Neural progenitor cell (in vitro differentiated cells): ENCODE results near the gene GGT7.
"Not testable (repeated sequence)": the region's sequence is repeated elsewhere in the genome, so short reads cannot be mapped to it uniquely, and the experiment has no call there.

ENCODE experiments used
- EZH2 ChIP-seq: fragments of 200-600 bp; sonication (generic); IDR thresholded peaks from 2 replicates; pipeline ENCODE4 v1.6.1; 2017; ENCODE audit warnings: antibody characterized with exemption, mild to moderate bottlenecking, moderate library complexity
- TF ChIP-seq, protein P1 (sequence below): fragments of 200-600 bp; sonication (generic); IDR thresholded peaks from 2 replicates; pipeline ENCODE4 v1.5.1; 2017; ENCODE audit warnings: antibody characterized with exemption, mild to moderate bottlenecking

DNA sequence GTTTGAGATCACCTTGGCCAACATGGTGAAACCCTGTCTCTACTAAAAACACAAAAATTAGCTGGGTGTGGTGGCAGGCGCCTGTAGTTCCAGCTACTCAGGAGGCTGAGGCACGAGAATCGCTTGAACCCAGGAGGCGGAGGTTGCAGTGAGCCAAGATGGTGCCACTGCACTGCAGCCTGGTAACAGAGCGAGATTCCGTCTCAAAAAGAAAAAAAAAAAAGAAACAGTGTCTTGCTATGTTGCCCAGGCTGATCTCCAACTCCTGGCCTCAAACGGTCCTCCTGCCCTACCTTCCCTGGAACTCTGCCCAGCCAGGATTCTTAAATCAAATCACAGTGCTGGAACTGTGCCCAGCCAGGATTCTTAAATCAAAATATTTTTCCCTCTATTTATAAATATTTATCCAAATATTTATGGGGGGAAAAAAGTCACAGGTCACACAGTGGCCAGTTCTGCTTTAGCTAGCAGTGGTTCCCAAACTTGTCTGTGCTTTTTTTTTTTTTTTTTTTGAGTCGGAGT lies 64.7 kb downstream of the GGT7 start:
- TF ChIP-seq, protein P1, sequence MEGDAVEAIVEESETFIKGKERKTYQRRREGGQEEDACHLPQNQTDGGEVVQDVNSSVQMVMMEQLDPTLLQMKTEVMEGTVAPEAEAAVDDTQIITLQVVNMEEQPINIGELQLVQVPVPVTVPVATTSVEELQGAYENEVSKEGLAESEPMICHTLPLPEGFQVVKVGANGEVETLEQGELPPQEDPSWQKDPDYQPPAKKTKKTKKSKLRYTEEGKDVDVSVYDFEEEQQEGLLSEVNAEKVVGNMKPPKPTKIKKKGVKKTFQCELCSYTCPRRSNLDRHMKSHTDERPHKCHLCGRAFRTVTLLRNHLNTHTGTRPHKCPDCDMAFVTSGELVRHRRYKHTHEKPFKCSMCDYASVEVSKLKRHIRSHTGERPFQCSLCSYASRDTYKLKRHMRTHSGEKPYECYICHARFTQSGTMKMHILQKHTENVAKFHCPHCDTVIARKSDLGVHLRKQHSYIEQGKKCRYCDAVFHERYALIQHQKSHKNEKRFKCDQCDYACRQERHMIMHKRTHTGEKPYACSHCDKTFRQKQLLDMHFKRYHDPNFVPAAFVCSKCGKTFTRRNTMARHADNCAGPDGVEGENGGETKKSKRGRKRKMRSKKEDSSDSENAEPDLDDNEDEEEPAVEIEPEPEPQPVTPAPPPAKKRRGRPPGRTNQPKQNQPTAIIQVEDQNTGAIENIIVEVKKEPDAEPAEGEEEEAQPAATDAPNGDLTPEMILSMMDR: not testable (repeated sequence)
- not testable (repeated sequence) for TF ChIP-seq EZH2
